K562 (cell line): ENCODE measurements around the gene ZNF646. TPM values are rescaled to one million over a fixed set of nuclear protein-coding genes. Genes with fewer than 3 reads are reported as not detected.
A peak's percentile ranks its signal among the peaks of the same experiment; 100 is the strongest.

Experiments used
- ATAC-seq: fragments of 200-7000 bp; cut with Tn5 transposase; 3 replicates; pipeline ENCODE4 v1.9.1; 2020; ENCODE audit warnings: moderate library complexity
- BruUV-seq: library from RNA; stranded (reverse); fragments of 400-500 nt; replicated peaks from 2 replicates; lab custom pipeline; 2021; lab: Mats Ljungman, UMichigan
- CTCF ChIA-PET: fragments of 300-600 bp; formaldehyde crosslinking; extraction: SDS; loops from one replicate; lab custom pipeline; 2021; ENCODE audit warnings: low intra/inter-chr PET ratio; lab: Yijun Ruan, JAX
- POLR2A ChIA-PET: fragments of 300-600, 350-650 bp; sonication (Branson Sonifier 250); formaldehyde crosslinking; extraction: SDS; loops from one replicate; lab custom pipeline; 2021; ENCODE audit warnings: antibody characterized with exemption, inconsistent platforms; lab: Yijun Ruan, JAX
- DNase-seq, 4 experiments: peaks; one replicate each; pipeline versions ENCODE4 v3.0.0 to v3.0.0-alpha.2; 2011 to 2018; ENCODE audit warnings: low spot score in 3 of 4, mixed read lengths in 3 of 4; ENCODE audit errors: extremely low read depth in 1 of 4
- FAIRE-seq: peaks from 2 replicates; lab custom pipeline; 2011; peaks lifted over from hg19 to GRCh38; lab: Jason Lieb, UNC
- H2AFZ ChIP-seq: 2 replicates; pipeline ENCODE4 v1.6.0; 2011; ENCODE audit warnings: low read depth, low read length, control low read depth, inconsistent platforms
- H3K27ac ChIP-seq: fragments of 200-600 bp; 3 replicates; pipeline ENCODE4 v1.8.0; 2011; ENCODE audit warnings: low read depth, mild to moderate bottlenecking, control low read depth, inconsistent platforms, low read length, moderate library complexity, mixed read lengths; ENCODE audit errors: extremely low read depth
- H3K27me3 ChIP-seq, 2 experiments: fragments of 300-600 bp in 1 of 2; 2 replicates in 1 of 2; 3 replicates in 1 of 2; pipeline versions ENCODE4 v1.6.0 to v1.8.0; 2011; ENCODE audit warnings: inconsistent platforms in 2 of 2, low read length in 2 of 2, mild to moderate bottlenecking in 1 of 2, mixed read lengths in 1 of 2, moderate library complexity in 1 of 2; ENCODE audit not compliant: control insufficient read depth in 2 of 2, insufficient read depth in 2 of 2
- H3K36me3 ChIP-seq: fragments of 300-600 bp; 3 replicates; pipeline ENCODE4 v1.8.0; 2011; ENCODE audit warnings: mild to moderate bottlenecking, low read length, inconsistent platforms; ENCODE audit not compliant: control insufficient read depth, insufficient read depth
- H3K4me1 ChIP-seq, 2 experiments: fragments of 200-600 bp in 1 of 2; replicated peaks in 1 of 2; 2 replicates in 1 of 2; 3 replicates in 1 of 2; pipeline versions ENCODE4 v1.5.1 to v1.8.0; 2011; ENCODE audit warnings: inconsistent platforms in 2 of 2, low read length in 2 of 2, mild to moderate bottlenecking in 1 of 2, mixed read lengths in 1 of 2, moderate library complexity in 1 of 2; ENCODE audit not compliant: control insufficient read depth in 2 of 2, insufficient read depth in 2 of 2
- H3K4me2 ChIP-seq: 2 replicates; pipeline ENCODE4 v1.6.1; 2011; ENCODE audit warnings: low read length, control low read depth, inconsistent platforms, mixed read lengths; ENCODE audit not compliant: insufficient read depth
- H3K4me3 ChIP-seq: fragments of 200-600 bp; sonication (generic), shearing (Covaris generic); 2 replicates; pipeline ENCODE4 v1.5.1; 2016; ENCODE audit warnings: control low read depth, inconsistent platforms
- H3K79me2 ChIP-seq: fragments of 200-600 bp; 3 replicates; pipeline ENCODE4 v1.8.0; 2011; ENCODE audit warnings: low read length, inconsistent platforms; ENCODE audit not compliant: control insufficient read depth, insufficient read depth
- H3K9ac ChIP-seq, 2 experiments: 2 replicates each; pipeline versions ENCODE4 v1.6.0 to v1.6.1; 2011; ENCODE audit warnings: low read depth in 2 of 2, low read length in 2 of 2, control low read depth in 1 of 2, inconsistent platforms in 1 of 2, mild to moderate bottlenecking in 1 of 2, mixed read lengths in 1 of 2; ENCODE audit not compliant: insufficient read depth in 1 of 2
- H3K9me1 ChIP-seq: one replicate; pipeline ENCODE4 v1.6.0; 2011; ENCODE audit warnings: inconsistent platforms, mild to moderate bottlenecking, low read length, moderate library complexity; ENCODE audit not compliant: control insufficient read depth, insufficient read depth
- H3K9me3 ChIP-seq: replicated peaks from 2 replicates; pipeline ENCODE4 v1.5.1; 2011; ENCODE audit warnings: low read depth, low read length, inconsistent platforms; ENCODE audit not compliant: control insufficient read depth, insufficient read depth
- H4K20me1 ChIP-seq: replicated peaks from 2 replicates; pipeline ENCODE4 v1.6.1; 2011; ENCODE audit warnings: low read length, inconsistent platforms, mixed read lengths; ENCODE audit not compliant: control insufficient read depth, insufficient read depth
- BRCA1 ChIP-seq, 2 experiments: fragments of 450-650 bp in 1 of 2; sonication (generic) in 1 of 2; formaldehyde crosslinking in 1 of 2; IDR thresholded peaks; 2 replicates each; pipeline versions ENCODE4 v1.5.0 to v1.6.1; 2017 to 2020; ENCODE audit warnings: mild to moderate bottlenecking in 1 of 2, missing genetic modification reagents in 1 of 2
- KAT8 ChIP-seq: fragments of 450-650 bp; IDR thresholded peaks from 2 replicates; pipeline ENCODE4 v1.6.1; 2016; ENCODE audit warnings: low read depth, mild to moderate bottlenecking
- ZEB2 ChIP-seq: fragments of 450-650 bp; IDR thresholded peaks from 2 replicates; pipeline ENCODE4 v1.6.1; 2016
- WGBS: fragments of 100-300 bp; shearing (Covaris generic); methylation state at CpG from one replicate; pipeline ENCODE4 v1.1.6; 2016; ENCODE audit warnings: low coverage, mixed read lengths; ENCODE audit not compliant: insufficient coverage; ENCODE audit errors: missing lambda C conversion rate; 5-methylcytosine and 5-hydroxymethylcytosine counted together
- in situ Hi-C: fragments of 300-500 bp; cut with MboI; formaldehyde crosslinking; loops from 4 replicates; pipeline ENCODE4 v1.15.0; 2018; ENCODE audit warnings: inconsistent platforms, mixed read lengths
- intact Hi-C: fragments of 100-400 bp; cut with micrococcal nuclease; formaldehyde crosslinking; loops from 2 replicates; pipeline ENCODE4 v1.14.2; 2022
- polyA plus RNA-seq, 8 experiments: library from polyadenylated mRNA; depleted of rRNA in 4 of 8; stranded (reverse) in 5 of 8; unstranded in 3 of 8; fragments of >200 nt; fragmentation: Nextera tagmentation in 2 of 8; fragmentation: Illumina TruSeq in 1 of 8; extraction: Ambion mirVana in 2 of 8; extraction: Trizol in 1 of 8; gene quantifications; 2 replicates each; pipeline versions ENCODE4 v1.2.1 to v1.2.3, GENCODE V29; 2011 to 2014; ENCODE audit warnings: inconsistent platforms in 1 of 8, missing spikeins in 1 of 8
- total RNA-seq, 7 experiments: library from RNA; depleted of rRNA in 6 of 7; stranded (reverse); fragments of >200 nt in 6 of 7; fragmentation: Illumina TruSeq in 2 of 7; extraction: Trizol in 2 of 7; gene quantifications; 2 replicates each; pipeline versions ENCODE4 v1.2.1 to v1.2.3, GENCODE V29; 2011 to 2021; ENCODE audit warnings: low replicate concordance in 1 of 7
- TF ChIP-seq, protein P1 (sequence below): fragments of 450-650 bp; IDR thresholded peaks from 2 replicates; pipeline ENCODE4 v1.6.1; 2017; ENCODE audit warnings: antibody characterized with exemption

ZNF646 gene
- total and polyA plus RNA-seq, 9 of the 15 experiments (the other 6 are each of a cell fraction or from before 2014, with no cell fraction given), result 0.08 to 20.6 (median 8.0) TPM

GRCh38 chr16:31089199-31089598, 15.0 kb downstream of the ZNF646 start:
- peaks cover 45% of the 10 kb centered on the region; the same call in 2 of the 3 replicates for H3K36me3 ChIP-seq
- CTCF ChIA-PET, result no interaction called here

More at GRCh38 chr16:31089199-31089598, 15.0 kb downstream of the ZNF646 start:
- TF ChIP-seq BRCA1 (IDR thresholded peaks at IDR 0.05), result no peak
- TF ChIP-seq BRCA1 (CRISPR knock-in tag; IDR thresholded peaks at IDR 0.05), result no peak
- TF ChIP-seq, protein P1, sequence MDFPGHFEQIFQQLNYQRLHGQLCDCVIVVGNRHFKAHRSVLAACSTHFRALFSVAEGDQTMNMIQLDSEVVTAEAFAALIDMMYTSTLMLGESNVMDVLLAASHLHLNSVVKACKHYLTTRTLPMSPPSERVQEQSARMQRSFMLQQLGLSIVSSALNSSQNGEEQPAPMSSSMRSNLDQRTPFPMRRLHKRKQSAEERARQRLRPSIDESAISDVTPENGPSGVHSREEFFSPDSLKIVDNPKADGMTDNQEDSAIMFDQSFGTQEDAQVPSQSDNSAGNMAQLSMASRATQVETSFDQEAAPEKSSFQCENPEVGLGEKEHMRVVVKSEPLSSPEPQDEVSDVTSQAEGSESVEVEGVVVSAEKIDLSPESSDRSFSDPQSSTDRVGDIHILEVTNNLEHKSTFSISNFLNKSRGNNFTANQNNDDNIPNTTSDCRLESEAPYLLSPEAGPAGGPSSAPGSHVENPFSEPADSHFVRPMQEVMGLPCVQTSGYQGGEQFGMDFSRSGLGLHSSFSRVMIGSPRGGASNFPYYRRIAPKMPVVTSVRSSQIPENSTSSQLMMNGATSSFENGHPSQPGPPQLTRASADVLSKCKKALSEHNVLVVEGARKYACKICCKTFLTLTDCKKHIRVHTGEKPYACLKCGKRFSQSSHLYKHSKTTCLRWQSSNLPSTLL, result no peak
- TF ChIP-seq ZEB2, result no peak
- TF ChIP-seq KAT8, result no peak
- DNase-seq (no peak), ATAC-seq (no peak), FAIRE-seq (no peak)
- in situ Hi-C loops, result no loop called here
- H2AFZ ChIP-seq, result no peak overlapping the region
- H3K79me2 ChIP-seq, result peaks cover 20% of the 10 kb centered on the region
- H3K27me3 ChIP-seq, result no peaks in the 10 kb centered on the region
- intact Hi-C loops, result no loop called here
- no peaks in the 10 kb centered on the region for H3K9me3 ChIP-seq
- H3K4me1 ChIP-seq, result peaks cover 10 to 51% of the 10 kb centered on the region in 2 experiments; a peak in 3 of 5 replicates
- no peak overlapping the region for H3K4me2 ChIP-seq
- POLR2A ChIA-PET, result interaction anchor here (0.7 to 1.4 kb wide), 3 partner anchors 15 to 90 kb away, joined by 3 to 4 read pairs (median 3); partner anchors contain the start of genes FUS, KAT8, ZNF646 and ZNF668
- peak overlapping the region in 1 of 2 experiments; percentile 55; a peak in 1 of 4 replicates for H3K9ac ChIP-seq
- 91% methylated on average over 5 of the region's 8 CpGs for WGBS
- peaks cover 8% of the 10 kb centered on the region; the same call in 1 of the 2 replicates for H4K20me1 ChIP-seq
- peaks cover 3% of the 10 kb centered on the region for H3K9me1 ChIP-seq
- no TSS peak for BruUV-seq
- H3K27ac ChIP-seq, result no peak overlapping the region
- H3K4me3 ChIP-seq, result no peak overlapping the region
